ENCODE measurements around the gene FAM174C. TPM values are rescaled to one million over a fixed set of nuclear protein-coding genes. Genes with fewer than 3 reads are reported as not detected.

Gene FAM174C
- total and polyA plus RNA-seq, 2 of the 8 experiments (the other 6 are each of a cell fraction or from before 2014, with no cell fraction given): 44.5 to 125 TPM

GRCh38 chr19:1261538-1261797 lies 13.9 kb upstream of the FAM174C start (continued):
- TF ChIP-seq RAD21 (IDR thresholded peaks at IDR 0.05 in 1 of 2, conservative IDR thresholded peaks at IDR 0.05 in 1 of 2; ENCODE audit: low read depth in 2 of 2, low read length in 2 of 2): peak in 1 of 2 experiments; percentile 25; a peak in 1 of 4 replicates

All from H1 (cell line).